ENCODE data around the gene LGMN.

The LGMN gene

DNA sequence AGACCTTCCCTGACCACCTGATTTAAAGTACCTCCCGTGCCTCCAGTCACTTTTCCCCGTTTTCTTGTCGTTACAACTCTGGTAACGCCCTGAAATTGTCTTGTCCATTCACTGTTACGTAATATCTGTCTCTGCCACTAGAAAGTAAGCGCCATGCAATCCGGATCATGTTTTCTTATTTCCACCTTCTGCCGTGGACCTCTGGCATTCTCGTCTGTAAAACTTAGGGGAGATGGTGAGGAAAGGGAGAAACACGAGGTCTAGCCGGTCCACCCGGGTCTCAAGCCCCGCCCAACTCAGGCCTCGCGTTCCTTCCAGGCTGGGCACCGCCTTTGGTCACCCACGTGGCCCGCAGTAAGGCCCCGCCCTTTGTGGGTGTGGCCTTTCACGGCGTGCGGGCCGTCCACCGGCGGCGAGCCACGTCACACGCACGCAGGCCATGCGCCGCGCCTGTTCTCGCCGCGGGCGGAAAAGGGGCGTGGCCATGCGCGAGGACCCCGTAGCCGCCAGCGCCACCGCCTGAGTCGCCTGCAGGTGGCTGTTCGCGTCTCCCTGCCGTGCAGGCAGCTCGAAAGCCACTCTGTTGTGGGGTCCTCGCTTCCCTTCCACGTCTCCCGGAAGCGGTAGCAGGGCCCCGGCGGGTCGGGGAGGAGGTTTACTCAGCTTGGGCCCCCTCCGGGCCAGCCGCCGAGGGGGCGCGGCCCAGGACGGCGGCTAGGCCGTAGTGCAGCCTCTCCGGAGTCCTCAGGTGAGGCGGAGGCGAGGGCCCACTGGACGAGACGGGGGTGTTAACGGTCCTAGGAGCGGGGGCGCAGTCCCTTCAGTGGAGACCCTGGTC, 45.5 kb upstream of the LGMN start, which contains the start of gene GOLGA5:
Gene GOLGA5 (plus strand): TSS at position 597 of the 838 bp plus-strand sequence. CDS start 3,133 bp downstream, outside the sequence.
- Histone ChIP-seq H3K27ac (ENCODE audit: low read depth, low read length) (0 out of 2 replicates have a peak within 1 kb of the TSS, but pooled peaks have one; percentile 18), H3K27me3 (ENCODE audit: control insufficient read depth, low read length) (no peaks in the 10 kb centered on the region), H3K36me3 (ENCODE audit: control insufficient read depth, low read length) (peaks cover 29% of the 10 kb centered on the region), H3K4me3 (ENCODE audit: low read length) (peak within 1 kb of the TSS; percentile 92), H3F3A (ENCODE audit: control insufficient read depth, insufficient read depth) (no peaks in the 10 kb centered on the region), H3K4me2 (ENCODE audit: low read length) (peak within 1 kb of the TSS; percentile 72), H3K4me1 (ENCODE audit: control insufficient read depth, low read length) (peaks cover 29% of the 10 kb centered on the region), H3K9me2 (replicated peaks; ENCODE audit: control insufficient read depth, low read length) (no peaks in the 10 kb centered on the region), H4K20me1 (ENCODE audit: control insufficient read depth, insufficient read depth, low read depth, low read length) (no peaks in the 10 kb centered on the region), H3K9me3 (ENCODE audit: control insufficient read depth, insufficient read depth, low read length) (peaks cover 25% of the 10 kb centered on the region), H3K79me2 (ENCODE audit: control insufficient read depth, low read length) (peaks cover 43% of the 10 kb centered on the region)
- TF ChIP-seq, protein P1, sequence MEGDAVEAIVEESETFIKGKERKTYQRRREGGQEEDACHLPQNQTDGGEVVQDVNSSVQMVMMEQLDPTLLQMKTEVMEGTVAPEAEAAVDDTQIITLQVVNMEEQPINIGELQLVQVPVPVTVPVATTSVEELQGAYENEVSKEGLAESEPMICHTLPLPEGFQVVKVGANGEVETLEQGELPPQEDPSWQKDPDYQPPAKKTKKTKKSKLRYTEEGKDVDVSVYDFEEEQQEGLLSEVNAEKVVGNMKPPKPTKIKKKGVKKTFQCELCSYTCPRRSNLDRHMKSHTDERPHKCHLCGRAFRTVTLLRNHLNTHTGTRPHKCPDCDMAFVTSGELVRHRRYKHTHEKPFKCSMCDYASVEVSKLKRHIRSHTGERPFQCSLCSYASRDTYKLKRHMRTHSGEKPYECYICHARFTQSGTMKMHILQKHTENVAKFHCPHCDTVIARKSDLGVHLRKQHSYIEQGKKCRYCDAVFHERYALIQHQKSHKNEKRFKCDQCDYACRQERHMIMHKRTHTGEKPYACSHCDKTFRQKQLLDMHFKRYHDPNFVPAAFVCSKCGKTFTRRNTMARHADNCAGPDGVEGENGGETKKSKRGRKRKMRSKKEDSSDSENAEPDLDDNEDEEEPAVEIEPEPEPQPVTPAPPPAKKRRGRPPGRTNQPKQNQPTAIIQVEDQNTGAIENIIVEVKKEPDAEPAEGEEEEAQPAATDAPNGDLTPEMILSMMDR (IDR thresholded peaks at IDR 0.05; ENCODE audit: low read depth, low read length, poor library complexity, severe bottlenecking), result no peak
- no peak for TF ChIP-seq EZH2phosphoT487 (IDR thresholded peaks at IDR 0.05; ENCODE audit: borderline replicate concordance, low read length)

DNA sequence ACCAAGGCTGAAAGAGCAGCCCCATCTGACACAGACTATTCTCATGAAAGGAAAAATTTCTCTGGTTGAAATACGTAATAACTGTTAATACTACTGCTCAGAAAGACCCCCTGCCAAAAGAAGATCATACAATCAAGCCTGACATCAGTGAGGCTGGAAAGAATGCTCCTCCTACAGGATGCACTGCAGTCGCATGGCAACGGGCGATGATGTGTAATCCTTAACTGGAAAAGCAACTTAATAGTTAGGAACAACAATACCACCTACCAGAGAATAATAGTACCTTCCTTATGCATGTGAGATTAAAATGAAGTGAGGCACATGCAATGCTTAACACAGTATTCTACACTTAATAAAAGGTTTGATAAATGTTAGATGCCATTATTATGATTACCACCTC, 44.5 kb upstream of the LGMN start:
- Histone ChIP-seq H3K4me2 (ENCODE audit: low read length) (no peak overlapping the region), H3K4me3 (ENCODE audit: low read length) (no peak overlapping the region)

DNA sequence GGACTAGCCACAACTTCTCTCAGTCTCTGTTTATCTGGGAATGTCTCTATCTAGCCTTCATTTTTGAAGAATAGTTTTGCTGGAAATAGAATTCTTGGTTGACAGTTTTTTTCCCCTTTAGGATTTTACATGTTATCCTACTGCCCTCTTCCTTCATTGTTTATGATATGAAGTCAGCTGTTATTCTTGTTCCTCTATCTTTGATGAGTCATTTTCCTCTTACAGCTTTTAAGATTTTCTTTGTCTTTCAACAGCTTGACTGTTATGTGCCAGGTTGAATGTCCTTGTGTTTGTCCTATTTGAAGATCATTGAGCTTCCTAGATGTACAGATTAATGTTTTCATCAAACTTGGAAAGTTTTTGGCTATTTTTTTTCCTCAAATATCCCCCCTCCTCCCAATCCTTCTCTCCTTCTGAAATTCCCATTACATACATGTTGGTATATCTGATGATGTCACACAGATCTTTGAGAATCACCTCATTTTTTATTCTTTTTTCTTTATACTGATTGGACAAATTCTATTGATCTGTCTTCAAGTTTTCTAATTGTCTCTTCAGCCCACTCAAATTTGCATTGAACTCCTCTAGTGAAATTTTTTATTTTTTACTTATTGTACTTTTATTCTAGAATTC, 41.1 kb upstream of the LGMN start:
- Histone ChIP-seq H3K4me2 (ENCODE audit: low read length) (no peak overlapping the region), H3K9me3 (ENCODE audit: control insufficient read depth, insufficient read depth, low read length) (peaks cover 29% of the 10 kb centered on the region), H3K9me2 (replicated peaks; ENCODE audit: control insufficient read depth, low read length) (no peaks in the 10 kb centered on the region), H3K27me3 (ENCODE audit: control insufficient read depth, low read length) (no peaks in the 10 kb centered on the region), H3F3A (ENCODE audit: control insufficient read depth, insufficient read depth) (no peaks in the 10 kb centered on the region), H3K36me3 (ENCODE audit: control insufficient read depth, low read length) (peaks cover 8% of the 10 kb centered on the region), H3K4me1 (ENCODE audit: control insufficient read depth, low read length) (peaks cover 17% of the 10 kb centered on the region), H3K4me3 (ENCODE audit: low read length) (no peak overlapping the region), H3K79me2 (ENCODE audit: control insufficient read depth, low read length) (peaks cover 4% of the 10 kb centered on the region), H3K27ac (ENCODE audit: low read depth, low read length) (no peak overlapping the region), H4K20me1 (ENCODE audit: control insufficient read depth, insufficient read depth, low read depth, low read length) (no peaks in the 10 kb centered on the region)
- TF ChIP-seq, protein P1 (IDR thresholded peaks at IDR 0.05; ENCODE audit: low read depth, low read length, poor library complexity, severe bottlenecking), result no peak
- no peak for TF ChIP-seq EZH2phosphoT487 (IDR thresholded peaks at IDR 0.05; ENCODE audit: borderline replicate concordance, low read length)

More for the DNA sequence above, 44.5 kb upstream of the LGMN start:
- Histone ChIP-seq H3K9me3 (ENCODE audit: control insufficient read depth, insufficient read depth, low read length) (peaks cover 29% of the 10 kb centered on the region), H3K36me3 (ENCODE audit: control insufficient read depth, low read length) (peaks cover 20% of the 10 kb centered on the region), H3F3A (ENCODE audit: control insufficient read depth, insufficient read depth) (no peaks in the 10 kb centered on the region), H3K27ac (ENCODE audit: low read depth, low read length) (no peak overlapping the region), H4K20me1 (ENCODE audit: control insufficient read depth, insufficient read depth, low read depth, low read length) (no peaks in the 10 kb centered on the region), H3K27me3 (ENCODE audit: control insufficient read depth, low read length) (no peaks in the 10 kb centered on the region), H3K4me1 (ENCODE audit: control insufficient read depth, low read length) (peaks cover 32% of the 10 kb centered on the region), H3K9me2 (replicated peaks; ENCODE audit: control insufficient read depth, low read length) (no peaks in the 10 kb centered on the region), H3K79me2 (ENCODE audit: control insufficient read depth, low read length) (peaks cover 33% of the 10 kb centered on the region)
- TF ChIP-seq EZH2phosphoT487 (IDR thresholded peaks at IDR 0.05; ENCODE audit: borderline replicate concordance, low read length), result no peak
- TF ChIP-seq, protein P1 (IDR thresholded peaks at IDR 0.05; ENCODE audit: low read depth, low read length, poor library complexity, severe bottlenecking), result no peak
